Hair follicle dermal papilla cell (primary cell): ENCODE results near the gene DCBLD1. TPM values are rescaled to one million over a fixed set of nuclear protein-coding genes. Genes with fewer than 3 reads are reported as not detected.

Experiments used
- small RNA-seq: library from RNA; depleted of rRNA; stranded (forward); fragments of <200 nt; gene quantifications from one replicate; pipeline ENCODE3, GENCODE V24; 2012
- total RNA-seq: library from RNA; depleted of rRNA; stranded (reverse); fragments of >200 nt; gene quantifications from 2 replicates; pipeline ENCODE4 v1.2.3, GENCODE V29; 2012

The DCBLD1 gene
- total RNA-seq, result 17.9 and 18.0 TPM in 2 replicates

DNA sequence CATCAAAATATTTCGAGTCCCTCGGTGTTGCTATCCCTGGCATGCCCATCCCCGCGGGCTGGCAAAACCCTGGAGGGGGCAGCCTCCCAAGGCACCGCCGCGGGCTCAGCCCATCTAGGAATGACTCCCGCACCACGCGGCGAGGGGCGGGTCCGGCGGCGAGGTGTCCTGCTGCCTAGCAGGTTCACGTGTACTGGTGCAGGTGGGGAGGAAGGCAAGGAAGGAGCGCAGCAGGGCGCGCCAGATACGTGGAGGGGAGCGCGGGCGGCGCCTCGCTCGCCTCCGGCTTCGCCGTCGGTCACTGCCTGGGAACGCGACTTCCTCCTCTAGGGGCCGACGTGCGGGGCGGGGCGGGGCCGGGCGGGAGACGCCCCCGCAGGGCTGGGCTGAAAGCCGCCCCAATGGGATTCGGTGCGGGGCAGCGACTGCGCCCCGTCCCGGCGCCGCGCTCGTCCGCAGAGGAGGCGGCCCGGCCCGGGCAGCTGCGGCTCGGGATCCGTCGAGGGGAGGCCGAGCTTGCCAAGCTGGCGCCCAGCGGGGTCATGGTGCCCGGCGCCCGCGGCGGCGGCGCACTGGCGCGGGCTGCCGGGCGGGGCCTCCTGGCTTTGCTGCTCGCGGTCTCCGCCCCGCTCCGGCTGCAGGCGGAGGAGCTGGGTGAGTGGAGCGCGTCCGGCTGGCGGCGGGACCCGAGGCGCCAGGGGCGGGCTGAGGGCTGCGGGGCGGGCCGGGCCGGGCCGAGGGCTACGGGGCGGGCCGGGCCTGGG lies at the start of gene DCBLD1:
Gene DCBLD1, plus strand, starts transcription at position 435 of the 764 bp plus-strand sequence. Its CDS starts 108 bp downstream, at position 543.

Small RNA genes lying within 50 kb of the gene (small RNA-seq; reads per million reads assigned to genes)
- not detected for gene RNU6-253P

Other genes starting within 250 kb of the DCBLD1 start
- gene VGLL2, start 217.1 kb upstream of the DCBLD1 start, total RNA-seq, result not detected in 2 replicates
- gene ROS1, start 56.7 kb upstream of the DCBLD1 start, total RNA-seq, result under 0.01 and 0.12 TPM in 2 replicates
- gene GOPC, start 119.8 kb downstream of the DCBLD1 start, total RNA-seq, result 52.9 and 53.3 TPM in 2 replicates
- 19.2 and 20.8 TPM in 2 replicates for gene NUS1, start 192.8 kb downstream of the DCBLD1 start, total RNA-seq